ENCODE results near the gene FDPS. TPM values are rescaled to one million over a fixed set of nuclear protein-coding genes. Genes with fewer than 3 reads are reported as not detected.

The FDPS gene
- total RNA-seq, 1 donor from 2014 or later, result 215 TPM

DNA sequence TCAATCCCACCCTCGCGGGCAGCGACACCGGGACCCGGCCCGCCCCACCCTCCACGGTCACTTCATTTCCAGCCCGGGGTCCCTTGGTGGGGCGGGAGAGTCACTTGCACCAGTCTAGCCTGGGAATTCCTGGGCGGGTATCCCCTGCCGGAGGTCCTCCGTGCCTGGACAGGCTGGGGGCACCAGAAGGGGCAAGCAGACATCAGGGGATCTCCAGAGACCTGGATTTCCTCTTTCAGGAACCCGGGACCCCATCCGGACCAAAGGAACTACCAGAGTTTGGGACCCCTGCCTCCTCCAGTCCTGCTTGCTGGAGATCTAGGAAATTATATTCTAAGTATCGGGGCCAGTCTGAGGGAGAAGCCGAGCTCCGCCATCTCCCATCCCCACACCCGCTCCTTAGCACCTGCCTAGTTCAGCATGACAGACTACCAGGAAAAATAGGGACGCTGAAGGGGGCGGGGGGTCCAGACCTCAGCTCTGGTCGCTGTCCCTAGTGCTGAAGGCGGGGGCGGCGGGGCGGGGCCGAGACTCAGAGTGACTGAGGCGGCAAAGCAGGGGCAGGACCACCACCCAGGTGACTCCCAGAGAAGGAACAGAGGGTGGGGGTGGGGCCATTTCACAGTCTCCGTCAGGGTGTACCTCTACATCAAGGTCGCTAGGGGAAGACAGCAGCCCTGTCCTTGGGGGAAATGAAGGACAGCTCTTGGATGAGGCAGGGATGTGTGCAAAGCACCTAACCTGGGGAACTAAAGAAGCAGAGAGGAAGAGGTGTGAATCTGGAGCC is 30.6 kb upstream of the FDPS start:
- Histone ChIP-seq H3K4me2 (peak overlapping the region; percentile 98), H2AFZ (replicated peaks) (peak overlapping the region; percentile 81), H3K4me1 (peaks cover 26% of the 10 kb centered on the region), H3K79me2 (ENCODE audit: low read depth) (peaks cover under 1% of the 10 kb centered on the region), H4K20me1 (ENCODE audit: low read depth) (peaks cover 22% of the 10 kb centered on the region), H3K27ac (no peak overlapping the region), H3K36me3 (no peaks in the 10 kb centered on the region), H3K27me3 (peaks cover 6% of the 10 kb centered on the region), H3K9me3 (ENCODE audit: low read depth) (no peaks in the 10 kb centered on the region), H3F3A (ENCODE audit: low read depth) (peaks cover 36% of the 10 kb centered on the region), H3K4me3 (peak overlapping the region; percentile 77), H3K9ac (no peak overlapping the region)
- Mint-ChIP-seq H3K9me3 (no peaks in the 10 kb centered on the region), H3K4me1 (peaks cover 33% of the 10 kb centered on the region), H3K36me3 (peaks cover 10% of the 10 kb centered on the region), H3K4me3 (peak overlapping the region; percentile 76), H3K27me3 (ENCODE audit: insufficient read depth, low read depth) (peaks cover 3% of the 10 kb centered on the region), H3K27ac (no peak overlapping the region)
- no peak for TF ChIP-seq EZH2phosphoT487 (IDR thresholded peaks at IDR 0.05)
- TF ChIP-seq, protein P1, sequence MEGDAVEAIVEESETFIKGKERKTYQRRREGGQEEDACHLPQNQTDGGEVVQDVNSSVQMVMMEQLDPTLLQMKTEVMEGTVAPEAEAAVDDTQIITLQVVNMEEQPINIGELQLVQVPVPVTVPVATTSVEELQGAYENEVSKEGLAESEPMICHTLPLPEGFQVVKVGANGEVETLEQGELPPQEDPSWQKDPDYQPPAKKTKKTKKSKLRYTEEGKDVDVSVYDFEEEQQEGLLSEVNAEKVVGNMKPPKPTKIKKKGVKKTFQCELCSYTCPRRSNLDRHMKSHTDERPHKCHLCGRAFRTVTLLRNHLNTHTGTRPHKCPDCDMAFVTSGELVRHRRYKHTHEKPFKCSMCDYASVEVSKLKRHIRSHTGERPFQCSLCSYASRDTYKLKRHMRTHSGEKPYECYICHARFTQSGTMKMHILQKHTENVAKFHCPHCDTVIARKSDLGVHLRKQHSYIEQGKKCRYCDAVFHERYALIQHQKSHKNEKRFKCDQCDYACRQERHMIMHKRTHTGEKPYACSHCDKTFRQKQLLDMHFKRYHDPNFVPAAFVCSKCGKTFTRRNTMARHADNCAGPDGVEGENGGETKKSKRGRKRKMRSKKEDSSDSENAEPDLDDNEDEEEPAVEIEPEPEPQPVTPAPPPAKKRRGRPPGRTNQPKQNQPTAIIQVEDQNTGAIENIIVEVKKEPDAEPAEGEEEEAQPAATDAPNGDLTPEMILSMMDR (IDR thresholded peaks at IDR 0.05), result peak; percentile 31
- TF ChIP-seq EZH2 (IDR thresholded peaks at IDR 0.05), result no peak
- peak; percentile 91 for DNase-seq (ENCODE audit: low spot score)

DNA sequence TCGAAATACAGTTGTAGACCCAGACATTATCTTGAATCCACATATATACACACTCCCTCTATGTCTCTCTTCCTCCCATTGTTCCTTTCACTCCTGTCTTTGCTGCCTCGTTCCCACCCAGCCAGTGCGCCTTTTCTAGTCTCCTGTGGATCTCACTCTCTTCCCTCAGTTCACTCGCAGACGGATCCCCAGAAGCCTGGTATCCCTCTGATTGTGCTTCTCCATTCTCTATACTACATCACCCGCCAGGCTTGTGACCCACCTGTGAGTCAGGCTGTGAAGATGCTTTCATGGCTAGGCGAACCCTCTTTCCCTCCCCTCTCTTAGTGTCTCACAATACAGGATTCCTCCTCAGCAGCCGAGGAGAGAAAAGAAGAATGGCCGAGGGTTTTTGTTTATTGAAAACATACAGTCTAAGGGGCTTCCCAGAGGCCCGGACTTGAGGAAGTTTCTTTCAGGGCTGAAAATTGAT is 29.9 kb upstream of the FDPS start:
- peak overlapping the region; percentile 77 for H3K4me3 ChIP-seq
- DNase-seq (ENCODE audit: low spot score), result no peak
- peaks cover 23% of the 10 kb centered on the region for H3K4me1 ChIP-seq
- Mint-ChIP-seq H3K9me3 (no peaks in the 10 kb centered on the region), H3K4me3 (peak overlapping the region; percentile 76), H3K4me1 (peaks cover 29% of the 10 kb centered on the region), H3K27me3 (ENCODE audit: insufficient read depth, low read depth) (peaks cover 1% of the 10 kb centered on the region), H3K36me3 (peaks cover 14% of the 10 kb centered on the region), H3K27ac (peak overlapping the region; percentile 11)
- H3K79me2 ChIP-seq (ENCODE audit: low read depth), result no peaks in the 10 kb centered on the region
- no peak overlapping the region for H2AFZ ChIP-seq (replicated peaks)
- H3K9ac ChIP-seq, result no peak overlapping the region
- peak overlapping the region; percentile 98 for H3K4me2 ChIP-seq
- H3K9me3 ChIP-seq (ENCODE audit: low read depth), result no peaks in the 10 kb centered on the region
- peaks cover 33% of the 10 kb centered on the region for H3F3A ChIP-seq (ENCODE audit: low read depth)
- peaks cover 6% of the 10 kb centered on the region for H3K27me3 ChIP-seq
- peaks cover 22% of the 10 kb centered on the region for H4K20me1 ChIP-seq (ENCODE audit: low read depth)
- no peak overlapping the region for H3K27ac ChIP-seq
- no peaks in the 10 kb centered on the region for H3K36me3 ChIP-seq
- TF ChIP-seq EZH2 (IDR thresholded peaks at IDR 0.05) (peak; percentile 6), EZH2phosphoT487 (IDR thresholded peaks at IDR 0.05) (no peak)
- TF ChIP-seq, protein P1 (IDR thresholded peaks at IDR 0.05), result no peak

- no peak overlapping the region for H2AFZ ChIP-seq (replicated peaks)
- no peaks in the 10 kb centered on the region for H3K27me3 Mint-ChIP-seq (ENCODE audit: insufficient read depth, low read depth)
- H3K4me3 ChIP-seq, result no peak overlapping the region
- H3K27ac ChIP-seq, result no peak overlapping the region
- H3F3A ChIP-seq (ENCODE audit: low read depth), result peaks cover 29% of the 10 kb centered on the region
- H3K27me3 ChIP-seq, result peaks cover 6% of the 10 kb centered on the region
- peaks cover 15% of the 10 kb centered on the region for H3K36me3 Mint-ChIP-seq
- TF ChIP-seq, protein P1 (IDR thresholded peaks at IDR 0.05), result no peak
- TF ChIP-seq EZH2 (IDR thresholded peaks at IDR 0.05), result no peak
- no peak for TF ChIP-seq EZH2phosphoT487 (IDR thresholded peaks at IDR 0.05)
- DNase-seq (ENCODE audit: low spot score), result no peak
- H3K36me3 ChIP-seq, result no peaks in the 10 kb centered on the region
- H3K4me1 Mint-ChIP-seq, result peaks cover 25% of the 10 kb centered on the region
- H3K4me2 ChIP-seq, result peak overlapping the region; percentile 98
- peaks cover 22% of the 10 kb centered on the region for H3K4me1 ChIP-seq
- peak overlapping the region; percentile 58 for H3K4me3 Mint-ChIP-seq
- no peak overlapping the region for H3K9ac ChIP-seq
- peaks cover 22% of the 10 kb centered on the region for H4K20me1 ChIP-seq (ENCODE audit: low read depth)
- H3K27ac Mint-ChIP-seq, result no peak overlapping the region
- no peaks in the 10 kb centered on the region for H3K9me3 ChIP-seq (ENCODE audit: low read depth)
- H3K79me2 ChIP-seq (ENCODE audit: low read depth), result no peaks in the 10 kb centered on the region
- H3K9me3 Mint-ChIP-seq, result no peaks in the 10 kb centered on the region
Measured at GRCh38 chr1:155279268-155279667, 29.4 kb upstream of the FDPS start.

Data from neural progenitor cell (in vitro differentiated cells).